GM19455 (cell line): ENCODE data around the gene MLC1.
"Not testable (repeated sequence)": the region's sequence is repeated elsewhere in the genome, so short reads cannot be mapped to it uniquely, and the experiment has no call there.

ENCODE experiments used
- ATAC-seq: cut with Tn5 transposase; IDR thresholded peaks from one replicate; pipeline ENCODE4 v1.9.1; 2021; ENCODE audit not compliant: unreplicated experiment

The MLC1 gene

GRCh38 chr22:50104141-50104544 lies 18.9 kb upstream of the MLC1 start:
- no peak for ATAC-seq

GRCh38 chr22:50102946-50103345 lies 17.7 kb upstream of the MLC1 start:
- ATAC-seq, result no peak

- ATAC-seq, result no peak
These were observed 16.8 kb upstream of the MLC1 start for GRCh38 chr22:50101870-50102565.

- no peak for ATAC-seq
These were observed 12.8 kb upstream of the MLC1 start for GRCh38 chr22:50098052-50098451.

- ATAC-seq, result no peak
These were observed 7.1 kb upstream of the MLC1 start for GRCh38 chr22:50092342-50092741.

- no peak for ATAC-seq
These were observed 6.0 kb upstream of the MLC1 start for GRCh38 chr22:50091092-50091768.

GRCh38 chr22:50090412-50090714 lies 5.1 kb upstream of the MLC1 start:
- ATAC-seq, result no peak

- ATAC-seq, result no peak
These were observed 4.6 kb upstream of the MLC1 start, which contains the start of gene MOV10L1 for GRCh38 chr22:50089682-50090411. MOV10L1 (plus strand) TSS chr22:50090006; CDS start chr22:50090089, 83 bp downstream.

GRCh38 chr22:50089231-50089630 lies 4.0 kb upstream of the MLC1 start:
- ATAC-seq, result no peak

- no peak for ATAC-seq
These were observed 2.9 kb upstream of the MLC1 start for GRCh38 chr22:50088096-50088495.

- ATAC-seq, result no peak
These were observed 2.4 kb upstream of the MLC1 start for GRCh38 chr22:50087646-50088045.

GRCh38 chr22:50086975-50087374 lies 1.7 kb upstream of the MLC1 start:
- ATAC-seq, result not testable (repeated sequence)

GRCh38 chr22:50086526-50086925 lies 1.3 kb upstream of the MLC1 start:
- ATAC-seq, result no peak

GRCh38 chr22:50084614-50085021 lies 608 bp downstream of the MLC1 start:
- ATAC-seq, result no peak

GRCh38 chr22:50084080-50084477 lies 1.1 kb downstream of the MLC1 start:
- no peak for ATAC-seq

GRCh38 chr22:50083462-50084079 lies 1.7 kb downstream of the MLC1 start:
- no peak for ATAC-seq

GRCh38 chr22:50082961-50083461 lies 2.2 kb downstream of the MLC1 start:
- ATAC-seq, result no peak

GRCh38 chr22:50082197-50082715 lies 3.0 kb downstream of the MLC1 start:
- ATAC-seq, result no peak

GRCh38 chr22:50081426-50082196 lies 3.6 kb downstream of the MLC1 start:
- no peak for ATAC-seq

GRCh38 chr22:50080077-50080465 lies 5.2 kb downstream of the MLC1 start:
- ATAC-seq, result no peak
